GM12865 (cell line): ENCODE data around the gene PPP2R5A.

ENCODE experiments used
- DNase-seq: peaks from one replicate; pipeline ENCODE4 v3.0.0; 2010; ENCODE audit warnings: low read depth
- H3K4me3 ChIP-seq: 2 replicates; pipeline ENCODE4 v1.5.1; 2011; ENCODE audit warnings: mild to moderate bottlenecking, low read depth, low read length, control low read depth
- TF ChIP-seq, protein P1 (sequence below): IDR thresholded peaks from 2 replicates; pipeline ENCODE4 v1.5.1; 2011; ENCODE audit warnings: low read length, control low read depth, low read depth, inconsistent platforms; ENCODE audit not compliant: insufficient read depth; ENCODE audit errors: missing control alignments

Gene PPP2R5A

DNA sequence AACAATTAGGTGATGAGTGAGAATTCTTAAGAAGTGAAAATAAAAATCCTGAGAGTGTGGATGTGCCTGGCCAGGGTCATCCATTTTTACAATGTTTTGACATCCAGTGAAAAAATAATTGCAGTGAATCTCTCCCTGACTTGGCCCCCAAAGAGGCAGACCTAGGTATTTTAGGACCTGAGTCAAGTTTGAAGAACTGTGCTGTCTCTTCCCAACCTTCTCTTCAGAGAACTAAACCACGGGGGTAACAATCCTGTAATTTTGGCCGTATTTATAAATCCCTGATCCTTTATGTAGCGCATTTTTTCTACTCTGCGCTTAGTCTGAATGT is 43.3 kb upstream of the PPP2R5A start:
- H3K4me3 ChIP-seq, result no peak overlapping the region
- TF ChIP-seq, protein P1, sequence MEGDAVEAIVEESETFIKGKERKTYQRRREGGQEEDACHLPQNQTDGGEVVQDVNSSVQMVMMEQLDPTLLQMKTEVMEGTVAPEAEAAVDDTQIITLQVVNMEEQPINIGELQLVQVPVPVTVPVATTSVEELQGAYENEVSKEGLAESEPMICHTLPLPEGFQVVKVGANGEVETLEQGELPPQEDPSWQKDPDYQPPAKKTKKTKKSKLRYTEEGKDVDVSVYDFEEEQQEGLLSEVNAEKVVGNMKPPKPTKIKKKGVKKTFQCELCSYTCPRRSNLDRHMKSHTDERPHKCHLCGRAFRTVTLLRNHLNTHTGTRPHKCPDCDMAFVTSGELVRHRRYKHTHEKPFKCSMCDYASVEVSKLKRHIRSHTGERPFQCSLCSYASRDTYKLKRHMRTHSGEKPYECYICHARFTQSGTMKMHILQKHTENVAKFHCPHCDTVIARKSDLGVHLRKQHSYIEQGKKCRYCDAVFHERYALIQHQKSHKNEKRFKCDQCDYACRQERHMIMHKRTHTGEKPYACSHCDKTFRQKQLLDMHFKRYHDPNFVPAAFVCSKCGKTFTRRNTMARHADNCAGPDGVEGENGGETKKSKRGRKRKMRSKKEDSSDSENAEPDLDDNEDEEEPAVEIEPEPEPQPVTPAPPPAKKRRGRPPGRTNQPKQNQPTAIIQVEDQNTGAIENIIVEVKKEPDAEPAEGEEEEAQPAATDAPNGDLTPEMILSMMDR, result no peak
- DNase-seq, result no peak

DNA sequence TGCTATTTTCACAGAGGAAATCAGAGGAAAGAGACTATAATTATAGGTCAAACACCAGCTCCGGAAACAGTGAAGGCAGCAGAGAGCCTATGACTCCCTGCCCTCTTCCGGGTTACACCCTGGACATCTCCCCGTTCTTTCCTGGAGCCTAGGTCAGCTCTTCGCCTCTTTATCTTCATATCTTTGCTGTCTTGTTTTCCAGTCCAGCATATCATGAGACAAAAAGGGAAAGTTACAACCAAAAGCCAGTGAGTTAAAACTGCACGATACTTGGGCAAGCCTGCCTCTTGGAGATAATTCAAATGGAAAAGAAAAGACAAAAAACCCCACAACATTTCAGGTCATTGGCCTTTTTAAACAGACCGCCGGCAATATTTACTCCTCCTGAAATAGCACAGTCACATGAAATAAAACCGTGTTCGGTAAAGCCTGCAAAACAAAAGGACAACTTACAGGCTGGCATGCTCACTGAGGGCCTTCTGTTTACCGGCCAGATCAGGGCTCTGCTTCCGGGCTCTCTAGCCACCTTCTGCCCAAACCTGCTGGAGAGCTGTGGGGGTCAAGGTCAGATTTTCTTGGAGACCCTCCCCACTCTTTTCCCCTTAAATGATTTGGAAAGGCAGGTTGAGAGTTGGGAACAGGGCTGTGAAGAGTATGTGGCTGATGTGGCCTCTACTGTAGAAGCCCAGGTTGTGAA is 42.8 kb upstream of the PPP2R5A start:
- no peak for DNase-seq
- no peak overlapping the region for H3K4me3 ChIP-seq
- TF ChIP-seq, protein P1, result no peak

DNA sequence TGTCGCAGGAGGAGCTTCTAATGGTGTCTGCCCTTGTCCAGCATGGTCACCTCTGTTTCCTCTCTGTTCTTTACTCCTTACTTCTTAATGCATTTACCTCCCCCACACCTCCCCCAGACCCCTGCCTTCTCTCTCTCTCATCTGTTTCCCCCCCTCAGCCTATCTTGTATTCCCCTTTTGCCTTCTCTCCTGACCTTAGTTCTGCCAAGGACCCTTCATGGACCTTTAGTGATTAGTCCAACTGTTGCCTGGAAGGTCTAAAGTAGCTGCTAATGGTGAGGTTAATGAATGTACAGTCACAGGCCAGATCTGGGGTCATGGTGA is 42.3 kb upstream of the PPP2R5A start:
- no peak overlapping the region for H3K4me3 ChIP-seq
- DNase-seq, result no peak
- TF ChIP-seq, protein P1, result no peak

DNA sequence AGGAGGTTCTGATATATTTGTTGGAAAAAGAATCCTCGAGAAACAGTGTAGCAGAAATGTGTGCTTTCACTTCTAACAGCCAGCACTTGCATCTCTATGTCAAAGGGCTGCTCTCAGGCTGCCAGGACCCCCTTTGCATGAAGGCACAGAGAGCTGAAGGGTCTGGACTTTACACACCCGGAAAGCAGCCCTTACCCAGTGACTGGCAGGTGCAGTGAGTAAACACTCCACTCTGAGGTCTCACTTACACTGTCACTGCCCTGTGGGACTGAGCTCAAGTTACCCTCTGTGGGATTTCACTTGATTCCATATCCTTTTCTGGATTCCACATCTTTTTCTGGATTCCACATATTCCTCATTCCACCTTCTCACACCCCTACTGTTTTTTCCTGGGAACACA is 40.8 kb upstream of the PPP2R5A start:
- H3K4me3 ChIP-seq, result no peak overlapping the region
- DNase-seq, result no peak
- TF ChIP-seq, protein P1, result no peak

DNA sequence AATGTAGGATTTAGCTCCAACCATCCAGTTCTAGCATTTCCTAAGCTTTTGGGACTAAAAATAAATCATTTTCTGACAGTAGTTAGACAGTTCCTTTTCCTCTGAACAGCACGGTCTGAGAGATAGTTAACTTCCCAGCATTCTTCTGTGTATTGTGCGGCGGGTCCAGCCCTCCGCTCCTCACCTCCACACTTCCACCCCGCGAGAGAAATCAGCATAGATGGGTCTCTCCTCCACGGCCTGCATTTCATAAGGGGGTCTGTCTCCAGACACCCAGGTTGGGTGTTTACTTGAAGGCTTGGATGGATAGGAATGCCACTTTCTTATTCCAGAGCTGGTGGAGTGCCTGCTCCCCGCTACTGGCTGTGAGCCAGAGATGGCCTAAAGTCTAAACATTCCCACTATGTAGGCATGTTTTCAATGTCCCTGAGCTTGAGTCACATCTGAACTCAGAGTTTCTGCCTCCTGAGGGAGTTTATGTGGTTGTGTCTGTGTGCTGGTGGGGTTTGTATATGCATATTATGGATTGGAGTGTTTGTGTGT is 38.0 kb upstream of the PPP2R5A start:
- H3K4me3 ChIP-seq, result no peak overlapping the region
- TF ChIP-seq, protein P1, result no peak
- DNase-seq, result no peak

DNA sequence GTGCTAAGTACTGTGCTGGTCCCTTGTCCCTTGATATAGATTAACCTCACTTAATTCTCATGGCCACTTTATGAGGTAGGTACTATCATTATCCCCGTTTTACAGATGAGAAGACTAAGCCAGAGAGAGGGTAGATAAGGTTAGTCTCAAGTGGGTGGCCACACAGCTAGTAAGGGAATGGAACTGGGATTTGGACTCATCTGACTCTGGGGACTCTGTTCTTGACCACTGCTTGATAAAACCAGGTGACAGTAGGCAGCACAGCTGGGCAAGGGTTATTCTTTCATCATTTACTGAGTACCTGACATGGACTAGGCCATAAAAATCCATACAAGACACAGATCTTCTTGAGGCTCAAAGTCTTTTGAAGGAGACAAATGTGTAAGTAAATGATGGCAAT is 37.2 kb upstream of the PPP2R5A start:
- no peak for DNase-seq
- TF ChIP-seq, protein P1, result no peak
- H3K4me3 ChIP-seq, result no peak overlapping the region

DNA sequence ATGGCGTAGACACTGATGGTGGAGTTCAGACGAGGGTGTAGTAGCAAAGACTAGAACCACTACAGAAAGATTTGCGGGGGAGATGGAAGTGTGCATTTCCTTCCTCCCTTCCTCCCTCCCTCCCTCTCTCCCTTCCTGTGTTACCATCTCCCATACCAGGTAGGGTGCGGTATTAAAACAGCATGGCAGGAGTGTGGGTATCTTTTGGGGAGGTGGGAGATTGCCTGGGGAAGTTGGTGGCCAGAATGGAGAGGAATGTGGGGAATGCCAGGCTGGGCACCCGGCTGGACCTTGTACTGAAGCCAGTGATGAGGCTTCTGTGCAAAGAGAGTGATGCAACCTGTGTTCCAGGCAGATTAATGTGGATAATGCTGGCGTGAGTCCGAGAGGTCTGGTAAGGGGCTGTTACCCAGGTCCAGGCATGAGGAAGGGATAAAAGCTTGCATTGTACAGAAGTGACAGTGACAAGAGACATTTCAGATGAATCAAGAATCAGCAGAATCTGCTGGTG is 30.3 kb upstream of the PPP2R5A start:
- no peak for DNase-seq
- TF ChIP-seq, protein P1, result no peak
- H3K4me3 ChIP-seq, result no peak overlapping the region
